Testis (tissue), 3 donors: ENCODE measurements around the gene CIPC. TPM values are rescaled to one million over a fixed set of nuclear protein-coding genes. Genes with fewer than 3 reads are reported as not detected.

Source experiments
- DNase-seq: peaks from one replicate; pipeline ENCODE4 v3.0.0-alpha.2; 2019
- H3K27ac ChIP-seq, 2 donors: fragments of 200-600 bp; sonication (generic); one replicate each; pipeline ENCODE4 v1.5.1; 2019
- H3K27me3 ChIP-seq: fragments of 200-600 bp; sonication (generic); one replicate; pipeline ENCODE4 v1.5.1; 2019
- H3K36me3 ChIP-seq: fragments of 200-600 bp; sonication (generic); one replicate; pipeline ENCODE4 v1.5.1; 2017; ENCODE audit warnings: low read depth; ENCODE audit errors: missing control alignments
- H3K4me1 ChIP-seq: fragments of 200-600 bp; sonication (generic); one replicate; pipeline ENCODE4 v1.5.1; 2019
- H3K4me3 ChIP-seq, 2 donors: fragments of 200-600 bp; sonication (generic); one replicate each; pipeline ENCODE4 v1.5.1; 2017 to 2019
- H3K9me3 ChIP-seq: fragments of 200-600 bp; sonication (generic); one replicate; pipeline ENCODE4 v1.5.1; 2017
- CTCF ChIP-seq, 3 experiments: fragments of 450-650 bp in 2 of 3; fragments of 200-600 bp in 1 of 3; sonication (generic) in 1 of 3; IDR thresholded peaks; one replicate each; pipeline ENCODE4 v1.5.1; 2016 to 2019; ENCODE audit warnings: antibody characterized with exemption in 3 of 3, mild to moderate bottlenecking in 2 of 3, moderate library complexity in 1 of 3
- POLR2A ChIP-seq: fragments of 450-650 bp; IDR thresholded peaks from one replicate; pipeline ENCODE4 v1.6.1; 2017; ENCODE audit warnings: antibody characterized with exemption, mild to moderate bottlenecking, moderate library complexity
- WGBS, 2 donors: methylation state at CpG; one replicate each; pipeline ENCODE4 v1.1.5; 2018; 5-methylcytosine and 5-hydroxymethylcytosine counted together
- intact Hi-C: fragments of 100-400 bp; cut with DNase I; formaldehyde crosslinking; loops from one replicate; pipeline ENCODE4 v1.15.1; 2023; ENCODE audit warnings: low total_unique reads
- polyA plus RNA-seq: library from polyadenylated mRNA; stranded (reverse); fragments of 350-450 nt; fragmentation: Illumina TruSeq; extraction: RNeasy Lipid Tissue Mini Kit (QIAGEN cat#74804); gene quantifications from one replicate; pipeline ENCODE4 v1.2.3, GENCODE V29; 2014; ENCODE audit warnings: low read depth, low replicate concordance; ENCODE audit not compliant: insufficient read depth
- total RNA-seq, 2 donors: library from RNA; depleted of rRNA; stranded (reverse); fragments of >200 nt; gene quantifications; one replicate each; pipeline ENCODE4 v1.2.3, GENCODE V29; 2016

CIPC gene
- total and polyA plus RNA-seq, 3 donors from 2014 or later: 23.4 to 48.3 (median 44.5) TPM

- 86 to 90% methylated on average over 6 of the region's 6 CpGs for WGBS, 2 donors
- TF ChIP-seq CTCF (IDR thresholded peaks at IDR 0.05) (no peak), POLR2A (no peak)
- peaks cover 23% of the 10 kb centered on the region for H3K4me1 ChIP-seq
These were observed 32.0 kb upstream of the CIPC start for GRCh38 chr14:77065851-77066577.

GRCh38 chr14:77066578-77067172 lies 31.4 kb upstream of the CIPC start:
- intact Hi-C loops: loop anchor here (5.0 kb wide), 1 partner anchor 189 kb away; no protein-coding TSS in a partner anchor
- H3K4me3 ChIP-seq: no peak overlapping the region
- 57 to 65% methylated on average over 8 to 10 of the region's 10 CpGs for WGBS, 2 donors
- no peak for DNase-seq
- no peak for TF ChIP-seq CTCF (IDR thresholded peaks at IDR 0.05)
- TF ChIP-seq POLR2A: no peak
- H3K9me3 ChIP-seq: no peaks in the 10 kb centered on the region
- no peaks in the 10 kb centered on the region for H3K27me3 ChIP-seq
- H3K4me1 ChIP-seq: peaks cover 23% of the 10 kb centered on the region
- no peak overlapping the region for H3K27ac ChIP-seq
- H3K36me3 ChIP-seq: no peaks in the 10 kb centered on the region

More at GRCh38 chr14:77065851-77066577, 32.0 kb upstream of the CIPC start:
- no peak overlapping the region for H3K4me3 ChIP-seq
- no peak for DNase-seq
- H3K9me3 ChIP-seq: no peaks in the 10 kb centered on the region
- H3K27ac ChIP-seq: no peak overlapping the region
- intact Hi-C loops: loop anchor here (5.0 kb wide), 1 partner anchor 189 kb away; no protein-coding TSS in a partner anchor
- no peaks in the 10 kb centered on the region for H3K27me3 ChIP-seq
- no peaks in the 10 kb centered on the region for H3K36me3 ChIP-seq

GRCh38 chr14:77067632-77068516 lies 30.2 kb upstream of the CIPC start:
- Histone ChIP-seq H3K9me3 (no peaks in the 10 kb centered on the region), H3K4me3 (no peak overlapping the region), H3K27me3 (no peaks in the 10 kb centered on the region), H3K27ac (no peak overlapping the region), H3K4me1 (peaks cover 23% of the 10 kb centered on the region), H3K36me3 (no peaks in the 10 kb centered on the region)
- TF ChIP-seq POLR2A (no peak), CTCF (IDR thresholded peaks at IDR 0.05) (peak; percentile 53 to 83 (median 69))
- 65 to 67% methylated on average over 10 to 11 of the region's 11 CpGs for WGBS, 2 donors
- intact Hi-C loops: loop anchor here (5.0 kb wide), 1 partner anchor 191 kb away; no protein-coding TSS in a partner anchor
- peak; percentile 77 for DNase-seq

- H3K9me3 ChIP-seq: no peaks in the 10 kb centered on the region
- H3K4me1 ChIP-seq: peaks cover 23% of the 10 kb centered on the region
- H3K36me3 ChIP-seq: no peaks in the 10 kb centered on the region
- TF ChIP-seq CTCF (IDR thresholded peaks at IDR 0.05): no peak
- TF ChIP-seq POLR2A: no peak
- no peaks in the 10 kb centered on the region for H3K27me3 ChIP-seq
- intact Hi-C loops: loop anchor here (5.0 kb wide), 1 partner anchor 191 kb away; no protein-coding TSS in a partner anchor
- no peak overlapping the region for H3K27ac ChIP-seq
- 57 to 61% methylated on average over 5 of the region's 5 CpGs for WGBS, 2 donors
- H3K4me3 ChIP-seq: no peak overlapping the region
- DNase-seq: no peak
These were observed 29.4 kb upstream of the CIPC start for GRCh38 chr14:77068517-77069200.
